GM12872 (cell line): ENCODE results near the gene CABLES2.
A peak's percentile ranks its signal among the peaks of the same experiment; 100 is the strongest.

ENCODE experiments used
- TF ChIP-seq, protein P1 (sequence below): IDR thresholded peaks from 3 replicates; pipeline ENCODE4 v1.5.1; 2011; ENCODE audit warnings: low read depth, mild to moderate bottlenecking, low read length, moderate library complexity; ENCODE audit not compliant: insufficient read depth

CABLES2 gene

DNA sequence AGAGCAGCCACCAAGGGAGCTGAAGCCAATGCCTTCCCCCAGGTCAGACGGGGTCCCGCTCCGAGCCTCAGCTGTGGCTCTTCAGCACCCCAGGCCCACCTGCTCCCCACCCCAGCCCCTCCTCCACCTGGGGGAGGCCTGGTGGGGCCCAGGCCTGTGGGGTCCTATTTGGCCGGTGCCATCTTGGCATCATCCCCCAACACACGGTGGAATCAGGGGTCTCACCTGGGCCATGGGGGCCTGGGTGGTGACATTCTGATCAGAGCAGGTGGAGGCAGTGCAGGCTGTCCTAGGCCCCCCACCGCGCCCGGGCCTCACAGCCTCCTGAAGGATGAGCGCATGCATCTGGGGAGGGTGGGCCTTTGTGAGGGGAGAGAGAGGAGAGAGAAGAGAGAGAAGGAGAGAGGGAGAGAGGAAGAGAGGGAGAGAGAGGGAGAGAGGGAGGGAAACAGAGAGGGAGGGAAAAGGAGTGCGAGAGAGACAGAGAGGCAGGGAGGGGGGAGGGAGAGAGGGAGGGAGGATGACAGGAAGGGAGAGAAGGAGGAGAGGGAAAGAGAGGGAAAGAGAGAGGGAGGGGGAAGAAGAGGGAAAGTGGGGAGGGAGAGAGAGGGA, 44.2 kb upstream of the CABLES2 start:
- TF ChIP-seq, protein P1, sequence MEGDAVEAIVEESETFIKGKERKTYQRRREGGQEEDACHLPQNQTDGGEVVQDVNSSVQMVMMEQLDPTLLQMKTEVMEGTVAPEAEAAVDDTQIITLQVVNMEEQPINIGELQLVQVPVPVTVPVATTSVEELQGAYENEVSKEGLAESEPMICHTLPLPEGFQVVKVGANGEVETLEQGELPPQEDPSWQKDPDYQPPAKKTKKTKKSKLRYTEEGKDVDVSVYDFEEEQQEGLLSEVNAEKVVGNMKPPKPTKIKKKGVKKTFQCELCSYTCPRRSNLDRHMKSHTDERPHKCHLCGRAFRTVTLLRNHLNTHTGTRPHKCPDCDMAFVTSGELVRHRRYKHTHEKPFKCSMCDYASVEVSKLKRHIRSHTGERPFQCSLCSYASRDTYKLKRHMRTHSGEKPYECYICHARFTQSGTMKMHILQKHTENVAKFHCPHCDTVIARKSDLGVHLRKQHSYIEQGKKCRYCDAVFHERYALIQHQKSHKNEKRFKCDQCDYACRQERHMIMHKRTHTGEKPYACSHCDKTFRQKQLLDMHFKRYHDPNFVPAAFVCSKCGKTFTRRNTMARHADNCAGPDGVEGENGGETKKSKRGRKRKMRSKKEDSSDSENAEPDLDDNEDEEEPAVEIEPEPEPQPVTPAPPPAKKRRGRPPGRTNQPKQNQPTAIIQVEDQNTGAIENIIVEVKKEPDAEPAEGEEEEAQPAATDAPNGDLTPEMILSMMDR: no peak

DNA sequence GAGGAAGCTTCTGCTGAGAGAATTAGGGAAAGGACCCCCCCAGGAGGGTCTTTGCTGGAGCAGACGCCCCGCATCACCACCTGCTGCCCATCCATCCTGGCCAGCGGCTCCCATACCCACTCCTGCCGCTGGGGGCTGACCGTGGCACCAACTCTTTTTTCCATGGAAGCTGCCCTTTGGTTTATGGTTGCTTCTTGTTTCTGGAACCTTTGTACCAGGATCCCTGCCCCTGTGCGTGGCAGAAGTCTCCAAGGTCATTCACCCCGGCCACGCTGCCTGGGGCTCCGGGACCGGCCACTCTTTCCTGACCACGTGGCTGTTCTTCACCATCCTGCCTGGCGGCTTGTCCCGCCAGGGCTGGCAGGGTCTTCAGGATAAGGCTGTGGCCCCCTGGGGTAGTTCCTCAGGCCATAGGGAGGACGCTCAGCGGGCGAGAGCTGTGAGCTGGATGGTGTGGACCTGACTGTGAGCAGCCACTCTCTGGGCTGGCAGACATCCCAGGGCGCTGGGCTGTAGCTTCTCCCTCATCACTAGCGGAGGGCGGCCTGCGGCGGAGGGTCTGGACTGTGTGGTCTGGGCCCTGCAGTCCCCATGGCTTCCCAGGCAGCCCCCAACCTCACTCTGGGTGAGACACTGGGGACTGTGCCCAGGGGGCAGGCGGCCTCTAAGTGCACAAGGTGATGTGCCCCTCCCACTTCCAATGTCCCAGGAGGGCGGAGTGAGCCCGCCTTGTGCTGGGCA, 43.0 kb upstream of the CABLES2 start:
- TF ChIP-seq, protein P1: 0 out of 3 replicates have a peak, but pooled peaks have one; percentile 12

DNA sequence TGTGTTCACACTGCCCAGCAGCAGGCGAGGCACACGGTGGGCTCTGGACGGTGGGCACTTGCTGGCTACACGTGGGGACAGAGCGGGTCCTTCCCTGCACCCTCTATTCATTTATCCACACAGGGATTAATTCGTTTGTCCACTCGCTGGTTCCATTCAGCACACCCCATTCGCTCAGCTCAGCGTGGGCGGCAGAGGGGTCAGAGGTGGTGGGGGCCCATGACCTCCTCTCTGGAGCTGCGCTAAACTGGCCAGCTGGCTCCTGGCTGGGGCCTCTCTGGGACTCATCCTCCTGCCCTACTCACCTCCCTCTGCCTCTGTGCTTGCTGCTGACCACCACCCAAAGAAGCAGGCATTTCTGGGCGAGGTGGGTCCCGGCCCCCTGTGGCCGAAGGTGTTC, 41.7 kb upstream of the CABLES2 start:
- TF ChIP-seq, protein P1: no peak

DNA sequence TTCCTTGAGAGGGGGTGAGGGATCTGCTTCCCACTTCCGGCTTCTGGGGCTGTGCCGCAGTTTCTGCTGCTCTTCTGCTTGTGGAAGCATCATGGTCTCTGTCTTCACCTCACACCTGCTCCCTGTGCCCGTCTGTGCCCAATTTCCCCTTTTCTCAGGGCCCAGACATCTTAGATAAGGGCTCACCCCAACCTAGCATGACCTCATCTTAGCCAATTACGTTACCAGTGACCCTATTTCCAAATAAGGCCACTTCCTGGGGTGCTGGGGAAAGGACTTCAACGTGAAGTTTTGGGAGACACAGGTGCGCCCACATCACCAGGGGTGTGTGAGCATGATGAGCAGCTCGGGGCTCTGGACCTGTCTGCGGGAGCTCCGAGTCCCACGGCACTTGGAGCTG, 41.0 kb upstream of the CABLES2 start:
- TF ChIP-seq, protein P1: no peak

DNA sequence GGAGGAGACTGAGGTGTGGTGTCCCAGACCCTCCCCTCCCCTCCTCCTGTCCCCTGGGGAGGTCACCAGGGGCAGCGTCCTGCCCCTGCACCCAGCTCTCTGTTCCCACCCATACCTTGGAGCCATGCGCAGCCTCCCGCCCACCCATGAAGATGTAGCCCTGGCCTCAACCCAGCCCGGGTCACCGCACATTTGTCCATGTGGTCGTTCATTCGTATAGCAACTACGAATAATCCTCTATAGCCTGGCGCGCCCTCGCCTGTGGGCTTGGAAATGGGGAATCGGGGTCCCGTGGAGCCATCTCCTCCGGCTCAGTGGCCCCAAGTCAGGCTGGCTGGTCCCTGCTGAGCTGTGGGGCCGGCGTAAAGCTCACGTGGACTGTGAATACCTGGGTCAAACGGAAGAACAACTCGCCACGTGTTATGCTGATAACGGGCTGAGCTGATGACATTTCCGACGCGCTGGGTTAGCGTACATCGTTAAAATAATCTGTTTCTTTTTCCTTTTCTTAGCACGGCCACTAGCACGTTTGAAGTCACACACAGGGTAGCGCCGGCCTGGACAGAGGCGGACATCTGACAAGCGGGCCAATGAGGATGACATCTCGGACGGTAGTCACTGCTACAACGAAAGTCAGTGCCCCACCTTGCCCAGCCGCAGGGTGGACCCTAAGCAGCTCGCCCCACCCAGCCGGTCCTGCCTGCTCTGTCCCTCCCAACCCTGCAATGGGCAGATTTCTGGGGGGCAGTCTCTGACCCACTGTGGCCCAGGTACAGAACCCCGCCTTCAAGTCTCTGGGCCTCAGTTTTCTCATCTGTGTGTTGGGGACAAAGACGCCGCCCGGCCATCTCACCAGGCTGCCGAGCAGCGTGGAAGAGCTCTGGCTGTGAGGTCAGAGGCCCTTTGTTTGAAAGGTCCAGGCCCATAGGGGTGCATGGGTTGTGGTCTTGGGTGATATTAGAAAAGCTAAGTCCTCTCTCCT, 40.1 kb upstream of the CABLES2 start:
- TF ChIP-seq, protein P1: no peak

DNA sequence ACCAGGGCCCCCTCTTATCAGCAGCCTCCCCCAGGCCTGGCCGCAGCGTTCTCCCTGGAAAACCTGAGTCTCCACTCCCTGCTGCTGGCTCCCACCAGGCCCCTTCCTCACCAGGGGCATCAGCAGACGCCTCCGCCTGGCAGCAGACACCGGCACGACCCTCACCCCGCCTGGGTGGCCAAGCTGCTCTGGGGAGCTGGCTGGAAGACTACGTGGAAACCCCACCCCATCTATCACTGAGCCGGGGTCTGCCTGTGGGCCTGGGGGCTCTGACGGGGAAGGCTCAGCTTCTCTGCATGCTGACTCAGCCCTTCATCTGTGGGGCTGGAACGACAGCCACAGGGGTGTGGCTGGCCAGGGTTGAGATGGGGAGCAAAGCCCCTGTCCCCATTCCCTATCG, 39.4 kb upstream of the CABLES2 start:
- TF ChIP-seq, protein P1: no peak
